ENCODE data around the gene PSD2.

Gene PSD2

GRCh38 chr5:139835656-139836055, 40.0 kb downstream of the PSD2 start:
- DNase-seq (ENCODE audit: low read depth in 1 of 2, low spot score in 1 of 2), result no peak

- DNase-seq (ENCODE audit: low read depth in 1 of 2, low spot score in 1 of 2), result no peak
Observed at GRCh38 chr5:139836469-139837208, 41.0 kb downstream of the PSD2 start.

- DNase-seq (ENCODE audit: low read depth in 1 of 2, low spot score in 1 of 2), result no peak
Observed at GRCh38 chr5:139837711-139838380, 42.2 kb downstream of the PSD2 start.

- no peak for DNase-seq (ENCODE audit: low read depth in 1 of 2, low spot score in 1 of 2)
Observed at GRCh38 chr5:139838381-139839197, 43.0 kb downstream of the PSD2 start.

- no peak for DNase-seq (ENCODE audit: low read depth in 1 of 2, low spot score in 1 of 2)
Observed at GRCh38 chr5:139839232-139839815, 43.7 kb downstream of the PSD2 start.

GRCh38 chr5:139839918-139840317, 44.3 kb downstream of the PSD2 start:
- no peak for DNase-seq (ENCODE audit: low read depth in 1 of 2, low spot score in 1 of 2)

GRCh38 chr5:139841549-139841948, 45.9 kb downstream of the PSD2 start:
- no peak for DNase-seq (ENCODE audit: low read depth in 1 of 2, low spot score in 1 of 2)

- no peak for DNase-seq (ENCODE audit: low read depth in 1 of 2, low spot score in 1 of 2)
Observed at GRCh38 chr5:139842321-139842720, 46.7 kb downstream of the PSD2 start.

- DNase-seq (ENCODE audit: low read depth in 1 of 2, low spot score in 1 of 2), result no peak
Observed at GRCh38 chr5:139843991-139844390, 48.4 kb downstream of the PSD2 start.

GRCh38 chr5:139844472-139845145, 49.0 kb downstream of the PSD2 start:
- DNase-seq (ENCODE audit: low read depth in 1 of 2, low spot score in 1 of 2), result peak; percentile 31 to 62

- DNase-seq (ENCODE audit: low read depth in 1 of 2, low spot score in 1 of 2), result no peak
Observed at GRCh38 chr5:139845846-139846681, 50.5 kb downstream of the PSD2 start.

- no peak for DNase-seq (ENCODE audit: low read depth in 1 of 2, low spot score in 1 of 2)
Observed at GRCh38 chr5:139847091-139847490, 51.5 kb downstream of the PSD2 start.

- peak; percentile 56 to 69 for DNase-seq (ENCODE audit: low read depth in 1 of 2, low spot score in 1 of 2)
Observed at GRCh38 chr5:139847790-139848507, 52.3 kb downstream of the PSD2 start.

- DNase-seq (ENCODE audit: low read depth in 1 of 2, low spot score in 1 of 2), result peak; percentile 7 to 18
Observed at GRCh38 chr5:139848508-139849100, 53.0 kb downstream of the PSD2 start.

GRCh38 chr5:139849501-139849900, 53.9 kb downstream of the PSD2 start:
- no peak for DNase-seq (ENCODE audit: low read depth in 1 of 2, low spot score in 1 of 2)

GRCh38 chr5:139849942-139850341, 54.3 kb downstream of the PSD2 start:
- no peak for DNase-seq (ENCODE audit: low read depth in 1 of 2, low spot score in 1 of 2)

- DNase-seq (ENCODE audit: low read depth in 1 of 2, low spot score in 1 of 2), result no peak
Observed at GRCh38 chr5:139850423-139851016, 54.9 kb downstream of the PSD2 start.

GRCh38 chr5:139851558-139851957, 56.0 kb downstream of the PSD2 start:
- no peak for DNase-seq (ENCODE audit: low read depth in 1 of 2, low spot score in 1 of 2)

- DNase-seq (ENCODE audit: low read depth in 1 of 2, low spot score in 1 of 2), result no peak
Observed at GRCh38 chr5:139852696-139853095, 57.1 kb downstream of the PSD2 start.

Measured in stimulated activated CD4-positive, alpha-beta T cell treated with anti-CD3 and anti-CD28 coated beads, Interleukin-15, amount 100 ng/mL, for 1 hour (primary cell).